ENCODE results near the gene MTA2. TPM values are rescaled to one million over a fixed set of nuclear protein-coding genes. Genes with fewer than 3 reads are reported as not detected.

MTA2 gene
- total RNA-seq, 4 donors from 2014 or later, result 50.9 to 87.4 (median 61.6) TPM

DNA sequence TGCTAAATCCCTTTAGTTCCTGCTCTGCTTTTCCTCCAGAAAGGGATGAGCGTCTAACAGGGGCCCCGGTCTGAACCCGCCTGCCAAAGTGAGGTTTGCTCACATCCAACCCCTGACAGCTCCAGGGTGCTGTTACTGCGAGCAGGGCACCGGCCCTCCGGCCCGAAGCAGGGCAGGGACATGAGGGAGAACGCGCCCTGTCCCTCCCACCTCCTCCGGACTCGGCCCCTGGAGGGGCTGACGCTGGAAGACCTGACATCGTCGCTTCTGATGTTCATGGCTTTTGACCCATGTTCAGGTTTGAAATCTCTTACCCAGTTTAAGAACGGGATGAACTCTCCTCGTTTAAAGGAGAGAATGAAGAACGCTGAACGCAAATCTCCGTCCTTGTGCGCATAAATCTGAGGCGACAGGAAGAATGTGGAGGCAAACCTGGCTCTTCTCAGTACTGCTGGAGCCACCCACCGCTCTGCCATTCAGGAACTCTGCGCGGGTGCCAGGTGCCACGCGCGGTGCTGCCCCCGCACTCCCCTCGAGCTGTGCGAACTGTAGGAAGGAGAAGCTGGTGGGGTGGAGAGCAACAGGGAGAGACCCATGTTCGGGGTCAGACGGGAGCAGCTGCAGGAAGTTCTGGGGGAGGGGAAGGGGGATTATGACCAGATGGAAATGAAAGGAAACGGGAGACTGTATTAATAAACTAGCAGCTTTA lies 27.1 kb downstream of the MTA2 start:
- TF ChIP-seq, protein P1, sequence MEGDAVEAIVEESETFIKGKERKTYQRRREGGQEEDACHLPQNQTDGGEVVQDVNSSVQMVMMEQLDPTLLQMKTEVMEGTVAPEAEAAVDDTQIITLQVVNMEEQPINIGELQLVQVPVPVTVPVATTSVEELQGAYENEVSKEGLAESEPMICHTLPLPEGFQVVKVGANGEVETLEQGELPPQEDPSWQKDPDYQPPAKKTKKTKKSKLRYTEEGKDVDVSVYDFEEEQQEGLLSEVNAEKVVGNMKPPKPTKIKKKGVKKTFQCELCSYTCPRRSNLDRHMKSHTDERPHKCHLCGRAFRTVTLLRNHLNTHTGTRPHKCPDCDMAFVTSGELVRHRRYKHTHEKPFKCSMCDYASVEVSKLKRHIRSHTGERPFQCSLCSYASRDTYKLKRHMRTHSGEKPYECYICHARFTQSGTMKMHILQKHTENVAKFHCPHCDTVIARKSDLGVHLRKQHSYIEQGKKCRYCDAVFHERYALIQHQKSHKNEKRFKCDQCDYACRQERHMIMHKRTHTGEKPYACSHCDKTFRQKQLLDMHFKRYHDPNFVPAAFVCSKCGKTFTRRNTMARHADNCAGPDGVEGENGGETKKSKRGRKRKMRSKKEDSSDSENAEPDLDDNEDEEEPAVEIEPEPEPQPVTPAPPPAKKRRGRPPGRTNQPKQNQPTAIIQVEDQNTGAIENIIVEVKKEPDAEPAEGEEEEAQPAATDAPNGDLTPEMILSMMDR (IDR thresholded peaks at IDR 0.05; ENCODE audit: low read depth), result no peak

DNA sequence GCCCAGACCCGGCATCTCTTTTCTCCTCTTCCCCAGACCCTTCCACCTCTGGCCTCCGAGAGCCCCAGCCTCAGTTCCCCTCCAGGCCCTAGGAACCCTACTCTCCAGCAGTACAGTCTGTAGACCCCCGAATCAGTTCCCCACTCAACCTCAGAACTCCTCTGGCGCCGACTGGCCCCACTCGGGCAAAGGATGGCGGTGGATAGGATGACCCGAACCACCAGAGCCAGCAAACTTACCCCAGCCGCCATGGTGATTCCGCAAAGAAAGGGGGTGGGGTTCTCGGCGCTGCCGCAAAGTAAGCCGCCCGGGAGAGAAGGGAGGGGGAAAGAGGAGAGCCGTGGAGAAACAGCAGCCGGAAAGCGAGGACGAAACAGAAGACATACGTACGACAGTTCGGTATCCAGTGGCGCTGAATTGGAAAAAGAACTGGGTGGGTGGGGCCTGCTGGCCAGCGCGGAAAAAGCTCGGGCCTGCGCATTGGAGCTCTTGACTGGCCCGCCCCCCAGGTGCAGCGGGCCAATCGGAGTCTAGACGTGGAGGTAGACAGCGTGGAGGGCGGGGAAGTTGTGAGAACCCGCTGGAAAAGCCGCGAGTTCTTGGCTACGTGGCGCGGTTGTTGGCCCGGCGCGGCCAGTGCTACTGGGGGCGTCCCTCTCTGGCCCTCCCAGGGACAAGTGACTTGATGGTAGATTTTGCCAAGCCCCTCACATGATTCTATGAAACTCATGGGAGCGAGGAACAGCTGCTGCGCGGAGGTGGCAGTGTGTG lies 27.9 kb downstream of the MTA2 start, which contains the start of gene EEF1G:
TSS of gene EEF1G (minus strand) at position 300 of the 771 bp plus-strand sequence. CDS start at position 251, 49 bp downstream.
- TF ChIP-seq, protein P1 (IDR thresholded peaks at IDR 0.05; ENCODE audit: low read depth), result no peak

DNA sequence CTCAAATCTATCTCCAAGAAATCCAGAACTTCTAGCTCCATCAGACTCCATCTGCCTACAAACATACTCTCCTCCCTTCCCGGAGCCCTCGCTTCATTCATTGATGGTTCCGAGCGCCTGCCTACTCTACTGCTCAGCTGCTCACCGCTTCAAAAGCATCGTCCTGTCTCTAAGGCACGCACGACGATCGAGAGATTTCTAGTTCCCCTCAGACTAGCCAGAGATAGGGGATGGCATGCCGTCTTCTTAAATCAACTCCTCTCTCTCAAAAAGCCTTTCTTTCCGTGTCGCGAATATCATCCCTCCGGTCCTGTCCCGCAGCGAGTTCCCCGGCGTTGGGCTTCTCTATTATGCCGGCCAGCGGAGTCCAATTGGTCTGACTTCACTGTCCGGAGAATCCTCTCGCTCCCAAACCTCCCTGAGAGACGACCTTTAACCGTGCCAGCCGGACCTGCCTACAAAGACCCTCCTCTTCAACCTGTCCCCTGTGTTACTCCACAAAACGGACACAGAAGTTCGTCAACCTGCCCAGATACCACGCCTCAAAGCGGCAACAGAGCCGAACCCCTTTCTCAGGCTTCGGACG lies 28.6 kb downstream of the MTA2 start:
- TF ChIP-seq, protein P1 (IDR thresholded peaks at IDR 0.05; ENCODE audit: low read depth), result no peak

DNA sequence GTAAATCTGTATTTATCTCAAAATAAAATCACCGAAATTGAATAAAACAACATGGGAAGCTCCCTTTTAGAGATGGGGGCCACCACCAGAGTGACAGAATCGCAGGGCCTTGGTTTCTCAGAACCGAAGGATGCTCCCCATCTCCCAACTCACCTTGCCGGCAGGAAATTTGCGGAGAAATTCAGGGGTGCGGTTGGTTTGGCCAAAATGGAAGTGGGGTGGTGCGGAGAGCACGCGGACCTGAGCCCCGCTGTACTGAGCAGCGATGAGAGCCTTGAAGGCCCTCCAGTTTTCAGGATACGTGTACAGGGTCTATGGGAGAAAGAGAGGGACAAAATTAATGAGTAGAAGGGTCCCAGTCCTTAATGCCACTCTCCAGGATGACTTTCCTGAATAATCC lies 29.2 kb downstream of the MTA2 start:
- TF ChIP-seq, protein P1 (IDR thresholded peaks at IDR 0.05; ENCODE audit: low read depth), result no peak

DNA sequence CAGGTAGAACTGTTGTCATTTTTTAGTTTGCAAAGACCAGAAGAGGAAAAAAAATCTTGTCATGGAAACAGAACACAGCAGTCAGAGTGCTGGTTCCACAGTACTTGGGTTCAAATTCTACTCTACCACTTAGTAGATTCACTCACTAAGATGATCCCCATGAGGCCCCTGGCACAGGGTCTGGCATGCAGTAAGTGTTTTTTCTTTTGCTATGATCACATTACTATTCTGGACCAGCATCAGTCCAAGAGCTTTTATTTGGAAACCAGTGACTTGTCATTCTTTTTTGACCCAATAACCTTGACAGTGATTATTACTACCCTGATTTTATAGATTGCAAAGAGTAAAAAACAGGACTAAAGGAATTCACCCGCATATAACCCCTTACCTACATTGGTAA lies 32.1 kb downstream of the MTA2 start:
- TF ChIP-seq, protein P1 (IDR thresholded peaks at IDR 0.05; ENCODE audit: low read depth), result no peak

DNA sequence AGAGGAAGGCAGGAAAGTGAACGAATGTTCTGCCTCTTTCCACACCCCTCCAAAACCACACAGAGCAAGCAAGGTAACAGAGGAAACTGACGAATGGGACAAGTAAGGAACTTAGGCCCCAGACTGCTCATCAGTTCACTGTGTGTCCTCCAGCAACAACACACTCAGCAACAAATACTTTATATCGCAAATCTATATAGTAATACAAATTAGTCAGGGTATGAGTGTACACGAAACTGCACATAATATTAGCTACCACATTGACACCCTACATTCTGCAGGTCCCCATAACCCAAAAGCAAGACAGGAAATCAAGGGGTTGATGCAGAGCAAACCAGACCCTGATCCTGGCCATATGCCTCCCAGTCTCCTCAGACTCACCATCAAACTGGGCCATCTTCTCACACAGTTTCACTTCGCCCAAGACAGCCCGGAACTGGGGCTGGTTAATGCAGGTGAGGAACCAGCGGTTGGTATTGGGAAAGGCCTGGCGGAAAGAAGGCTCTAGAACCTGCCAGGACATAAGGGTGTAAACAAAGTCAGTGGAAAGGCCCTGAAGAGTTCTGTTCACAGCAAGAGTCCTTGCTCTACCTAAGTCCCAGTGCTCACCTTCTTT lies 34.5 kb downstream of the MTA2 start:
- TF ChIP-seq, protein P1 (IDR thresholded peaks at IDR 0.05; ENCODE audit: low read depth), result no peak

Measured in subcutaneous adipose tissue (tissue), 4 donors.